OCI-LY7 (cell line): Measurements from ENCODE around the gene CRTC1.

Experiments used
- EZH2phosphoT487 ChIP-seq: fragments of 200-600 bp; sonication (generic); IDR thresholded peaks from 2 replicates; pipeline ENCODE4 v1.6.1; 2018; ENCODE audit warnings: low read depth, borderline replicate concordance, mild to moderate bottlenecking, mixed run types, antibody characterized with exemption, low read length, moderate library complexity, mixed read lengths
- TF ChIP-seq, protein P1 (sequence below): fragments of 200-600 bp; sonication (generic); conservative IDR thresholded peaks from 2 replicates; pipeline ENCODE4 v1.5.1; 2014; ENCODE audit warnings: mild to moderate bottlenecking, antibody characterized with exemption, low read length, moderate library complexity, mixed read lengths

DNA sequence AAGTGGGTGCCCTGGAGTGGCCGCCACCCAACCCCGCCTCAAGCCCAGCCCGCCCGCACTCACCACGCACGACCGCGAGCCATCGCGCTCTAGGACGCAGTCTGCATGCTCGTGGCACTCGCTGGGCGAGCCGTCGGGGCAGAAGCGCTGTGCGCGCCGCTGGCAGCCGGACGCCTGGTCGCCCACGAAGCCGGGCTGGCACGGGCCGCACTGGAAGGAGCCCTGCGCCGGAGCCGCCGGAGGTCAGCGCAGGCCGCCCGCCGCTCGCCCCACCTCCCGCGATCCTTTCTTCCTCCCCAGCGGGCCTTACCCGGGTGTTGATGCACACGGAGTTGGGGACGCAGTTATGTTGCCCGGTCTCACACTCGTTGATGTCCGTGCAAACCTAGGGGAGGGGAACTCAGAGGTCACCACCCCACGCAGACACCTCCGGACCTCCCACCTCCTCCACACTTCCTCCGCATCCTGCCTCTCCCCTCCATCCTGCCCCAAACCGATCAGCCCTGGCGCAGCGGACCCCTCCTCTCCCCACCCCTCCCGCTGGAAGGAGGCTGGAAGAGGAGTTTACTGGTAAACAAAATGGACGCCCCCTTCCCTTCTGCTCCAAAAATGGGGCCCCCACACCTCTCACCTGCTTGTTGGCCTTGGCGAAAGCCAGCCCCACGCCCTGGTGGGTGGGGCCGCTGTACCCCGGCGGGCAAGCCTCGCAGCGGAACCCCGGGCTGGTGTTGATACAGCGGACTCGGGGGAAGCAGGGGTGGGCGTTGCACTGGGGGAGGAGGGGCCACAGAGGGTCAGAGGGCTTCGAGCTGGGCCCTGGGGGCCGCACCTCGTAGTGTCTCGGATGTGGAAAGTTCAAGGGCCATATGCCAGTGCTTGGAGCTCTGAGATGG, 105.3 kb downstream of the CRTC1 start:
- TF ChIP-seq, protein P1, sequence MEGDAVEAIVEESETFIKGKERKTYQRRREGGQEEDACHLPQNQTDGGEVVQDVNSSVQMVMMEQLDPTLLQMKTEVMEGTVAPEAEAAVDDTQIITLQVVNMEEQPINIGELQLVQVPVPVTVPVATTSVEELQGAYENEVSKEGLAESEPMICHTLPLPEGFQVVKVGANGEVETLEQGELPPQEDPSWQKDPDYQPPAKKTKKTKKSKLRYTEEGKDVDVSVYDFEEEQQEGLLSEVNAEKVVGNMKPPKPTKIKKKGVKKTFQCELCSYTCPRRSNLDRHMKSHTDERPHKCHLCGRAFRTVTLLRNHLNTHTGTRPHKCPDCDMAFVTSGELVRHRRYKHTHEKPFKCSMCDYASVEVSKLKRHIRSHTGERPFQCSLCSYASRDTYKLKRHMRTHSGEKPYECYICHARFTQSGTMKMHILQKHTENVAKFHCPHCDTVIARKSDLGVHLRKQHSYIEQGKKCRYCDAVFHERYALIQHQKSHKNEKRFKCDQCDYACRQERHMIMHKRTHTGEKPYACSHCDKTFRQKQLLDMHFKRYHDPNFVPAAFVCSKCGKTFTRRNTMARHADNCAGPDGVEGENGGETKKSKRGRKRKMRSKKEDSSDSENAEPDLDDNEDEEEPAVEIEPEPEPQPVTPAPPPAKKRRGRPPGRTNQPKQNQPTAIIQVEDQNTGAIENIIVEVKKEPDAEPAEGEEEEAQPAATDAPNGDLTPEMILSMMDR: no peak
- TF ChIP-seq EZH2phosphoT487: no peak
